HEK293 (cell line): Measurements from ENCODE around the gene MGMT.

ENCODE experiments used
- BCL11B ChIP-seq: fragments of 450-650 bp; formaldehyde crosslinking; IDR thresholded peaks from 2 replicates; pipeline ENCODE4 v1.5.1; 2016; ENCODE audit warnings: low read depth, missing biosample characterization, missing genetic modification characterization
- OSR2 ChIP-seq: fragments of 450-650 bp; formaldehyde crosslinking; IDR thresholded peaks from 2 replicates; pipeline ENCODE4 v1.5.1; 2016; ENCODE audit warnings: missing biosample characterization, missing genetic modification characterization
- SETDB1 ChIP-seq: IDR thresholded peaks from one replicate; pipeline ENCODE4 v1.6.1; 2017; ENCODE audit warnings: mild to moderate bottlenecking, low read length, moderate library complexity, mixed read lengths; ENCODE audit not compliant: insufficient read length
- ZEB2 ChIP-seq: fragments of 450-650 bp; formaldehyde crosslinking; IDR thresholded peaks from 2 replicates; pipeline ENCODE4 v1.5.1; 2016; ENCODE audit warnings: missing biosample characterization, missing genetic modification characterization
- ZFHX2 ChIP-seq: fragments of 450-650 bp; formaldehyde crosslinking; conservative IDR thresholded peaks from 2 replicates; pipeline ENCODE4 v1.5.1; 2016; ENCODE audit warnings: missing biosample characterization, missing genetic modification characterization
- ZNF169 ChIP-seq: fragments of 450-650 bp; formaldehyde crosslinking; IDR thresholded peaks from 2 replicates; pipeline ENCODE4 v1.5.1; 2016; ENCODE audit warnings: missing biosample characterization, missing genetic modification characterization
- ZNF621 ChIP-seq: fragments of 450-650 bp; formaldehyde crosslinking; IDR thresholded peaks from 2 replicates; pipeline ENCODE4 v1.5.1; 2017; ENCODE audit warnings: missing biosample characterization, missing genetic modification characterization
- ZNF660 ChIP-seq: fragments of 450-650 bp; IDR thresholded peaks from 2 replicates; pipeline ENCODE4 v1.5.1; 2018; ENCODE audit warnings: missing biosample characterization, mild to moderate bottlenecking, missing genetic modification characterization
- TF ChIP-seq, protein P1 (sequence below): fragments of 450-650 bp; formaldehyde crosslinking; IDR thresholded peaks from 2 replicates; pipeline ENCODE4 v1.5.1; 2016; ENCODE audit warnings: missing biosample characterization, missing genetic modification characterization
- TF ChIP-seq, protein P2 (sequence below): fragments of 450-650 bp; formaldehyde crosslinking; IDR thresholded peaks from 2 replicates; pipeline ENCODE4 v1.5.1; 2016; ENCODE audit warnings: missing biosample characterization, missing genetic modification characterization, low read depth

DNA sequence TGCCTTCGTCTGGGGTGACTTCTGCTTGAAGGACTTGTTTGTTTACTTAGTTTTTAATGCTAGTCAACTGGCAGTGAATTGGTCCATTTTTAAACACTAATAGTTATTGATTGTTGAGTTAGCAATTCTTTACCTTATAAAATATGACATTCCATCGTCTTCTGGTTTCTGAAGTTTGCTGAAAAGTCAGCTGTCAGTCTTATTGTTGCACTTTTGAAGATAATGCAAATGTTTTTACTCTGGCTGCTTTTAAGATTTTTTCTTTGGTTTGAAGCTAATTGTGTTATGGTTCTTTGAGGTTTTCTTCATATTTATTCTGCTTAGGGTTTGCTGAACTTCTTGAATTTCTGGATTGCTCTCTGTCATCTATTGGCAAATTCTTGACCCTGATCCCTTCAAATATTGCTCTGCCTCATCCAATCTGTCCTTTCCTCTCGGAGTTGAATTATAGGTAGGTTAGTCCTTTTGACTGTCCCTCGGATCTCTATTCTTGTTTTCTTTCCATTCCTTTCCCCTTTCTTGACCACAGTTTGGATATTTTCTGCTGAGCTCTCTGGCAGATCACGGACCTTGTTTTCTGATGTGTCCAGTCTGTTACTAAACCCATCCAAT is 24.2 kb downstream of the MGMT start:
- TF ChIP-seq ZNF169 (tag by site-specific recombination) (no peak), ZNF621 (no peak), OSR2 (no peak), ZNF660 (tag by site-specific recombination) (no peak), ZFHX2 (tag by site-specific recombination) (no peak), SETDB1 (peak; percentile 97), ZEB2 (no peak), BCL11B (tag by site-specific recombination) (no peak)
- TF ChIP-seq, protein P1, sequence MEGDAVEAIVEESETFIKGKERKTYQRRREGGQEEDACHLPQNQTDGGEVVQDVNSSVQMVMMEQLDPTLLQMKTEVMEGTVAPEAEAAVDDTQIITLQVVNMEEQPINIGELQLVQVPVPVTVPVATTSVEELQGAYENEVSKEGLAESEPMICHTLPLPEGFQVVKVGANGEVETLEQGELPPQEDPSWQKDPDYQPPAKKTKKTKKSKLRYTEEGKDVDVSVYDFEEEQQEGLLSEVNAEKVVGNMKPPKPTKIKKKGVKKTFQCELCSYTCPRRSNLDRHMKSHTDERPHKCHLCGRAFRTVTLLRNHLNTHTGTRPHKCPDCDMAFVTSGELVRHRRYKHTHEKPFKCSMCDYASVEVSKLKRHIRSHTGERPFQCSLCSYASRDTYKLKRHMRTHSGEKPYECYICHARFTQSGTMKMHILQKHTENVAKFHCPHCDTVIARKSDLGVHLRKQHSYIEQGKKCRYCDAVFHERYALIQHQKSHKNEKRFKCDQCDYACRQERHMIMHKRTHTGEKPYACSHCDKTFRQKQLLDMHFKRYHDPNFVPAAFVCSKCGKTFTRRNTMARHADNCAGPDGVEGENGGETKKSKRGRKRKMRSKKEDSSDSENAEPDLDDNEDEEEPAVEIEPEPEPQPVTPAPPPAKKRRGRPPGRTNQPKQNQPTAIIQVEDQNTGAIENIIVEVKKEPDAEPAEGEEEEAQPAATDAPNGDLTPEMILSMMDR (tag by site-specific recombination), result no peak
- TF ChIP-seq, protein P2, sequence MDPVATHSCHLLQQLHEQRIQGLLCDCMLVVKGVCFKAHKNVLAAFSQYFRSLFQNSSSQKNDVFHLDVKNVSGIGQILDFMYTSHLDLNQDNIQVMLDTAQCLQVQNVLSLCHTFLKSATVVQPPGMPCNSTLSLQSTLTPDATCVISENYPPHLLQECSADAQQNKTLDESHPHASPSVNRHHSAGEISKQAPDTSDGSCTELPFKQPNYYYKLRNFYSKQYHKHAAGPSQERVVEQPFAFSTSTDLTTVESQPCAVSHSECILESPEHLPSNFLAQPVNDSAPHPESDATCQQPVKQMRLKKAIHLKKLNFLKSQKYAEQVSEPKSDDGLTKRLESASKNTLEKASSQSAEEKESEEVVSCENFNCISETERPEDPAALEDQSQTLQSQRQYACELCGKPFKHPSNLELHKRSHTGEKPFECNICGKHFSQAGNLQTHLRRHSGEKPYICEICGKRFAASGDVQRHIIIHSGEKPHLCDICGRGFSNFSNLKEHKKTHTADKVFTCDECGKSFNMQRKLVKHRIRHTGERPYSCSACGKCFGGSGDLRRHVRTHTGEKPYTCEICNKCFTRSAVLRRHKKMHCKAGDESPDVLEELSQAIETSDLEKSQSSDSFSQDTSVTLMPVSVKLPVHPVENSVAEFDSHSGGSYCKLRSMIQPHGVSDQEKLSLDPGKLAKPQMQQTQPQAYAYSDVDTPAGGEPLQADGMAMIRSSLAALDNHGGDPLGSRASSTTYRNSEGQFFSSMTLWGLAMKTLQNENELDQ (tag by site-specific recombination), result no peak
